Left ventricle myocardium inferior (tissue), 1 donor: ENCODE measurements around the gene PRCC. TPM values are rescaled to one million over a fixed set of nuclear protein-coding genes. Genes with fewer than 3 reads are reported as not detected.
"Not testable (repeated sequence)": the region's sequence is repeated elsewhere in the genome, so short reads cannot be mapped to it uniquely, and the experiment has no call there.

Source experiments
- DNase-seq: peaks from one replicate; pipeline ENCODE4 v3.0.0-alpha.2; 2020
- H3K27ac ChIP-seq: fragments of 200-600 bp; replicated peaks from 2 replicates; pipeline ENCODE4 v1.8.0; 2021
- H3K27me3 ChIP-seq: fragments of 200-600 bp; 2 replicates; pipeline ENCODE4 v1.8.0; 2021; ENCODE audit warnings: low read depth
- H3K36me3 ChIP-seq: fragments of 200-600 bp; 2 replicates; pipeline ENCODE4 v1.8.0; 2021
- H3K4me1 ChIP-seq: fragments of 200-600 bp; 2 replicates; pipeline ENCODE4 v1.8.0; 2021
- H3K4me3 ChIP-seq: fragments of 200-600 bp; 2 replicates; pipeline ENCODE4 v1.8.0; 2021; ENCODE audit warnings: mild to moderate bottlenecking, moderate library complexity
- H3K9me3 ChIP-seq: fragments of 200-600 bp; replicated peaks from 2 replicates; pipeline ENCODE4 v1.8.0; 2021
- intact Hi-C: fragments of 100-400 bp; cut with micrococcal nuclease; formaldehyde crosslinking; loops from one replicate; pipeline ENCODE4 v1.11.0; 2022
- total RNA-seq: library from RNA; stranded (reverse); fragmentation: NEBNext Ultra II Directional; extraction: Animal tissue kit (Norgen Biotek cat#: 25700); gene quantifications from one replicate; pipeline ENCODE4 v1.2.1, GENCODE V29; 2021
- TF ChIP-seq, protein P1 (sequence below): fragments of 200-600 bp; IDR thresholded peaks from 2 replicates; pipeline ENCODE4 v1.8.0; 2021; ENCODE audit warnings: antibody characterized with exemption, mild to moderate bottlenecking, borderline replicate concordance
- donor health status: DM: no; HTN: yes; CAD: no; lungs with severe emphysema.

PRCC gene
- total RNA-seq, 1 donor from 2014 or later, result 36.3 TPM

DNA sequence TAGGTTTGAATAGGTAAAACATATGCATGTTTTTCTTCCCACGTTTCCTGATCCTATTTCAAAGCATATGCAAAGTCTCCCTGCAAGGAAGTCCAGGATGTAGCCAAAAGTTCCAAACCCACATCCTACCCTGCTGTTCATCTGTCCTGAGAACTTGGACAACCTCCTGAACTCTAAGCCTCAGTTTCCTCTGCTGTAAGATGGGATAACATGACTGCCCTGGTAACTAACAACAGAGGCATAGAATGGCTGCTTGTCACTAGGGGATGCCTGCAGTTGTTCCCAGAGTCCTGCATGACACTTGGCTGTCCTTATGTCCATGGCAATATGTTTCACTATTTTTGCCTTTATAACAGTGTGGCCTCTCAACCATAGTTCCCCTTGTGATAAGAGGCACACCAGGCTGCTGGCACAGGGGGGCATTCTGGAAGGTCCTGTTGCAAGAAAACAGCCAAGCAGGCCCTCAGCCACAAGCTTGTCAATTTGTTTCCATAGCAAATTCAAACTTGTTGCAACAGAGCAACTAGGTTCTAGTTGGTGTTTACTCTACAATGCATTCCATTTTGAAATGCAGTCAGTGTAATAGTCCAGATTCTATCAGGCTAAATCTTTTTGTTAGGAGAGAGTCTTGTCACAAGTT, 14.4 kb upstream of the PRCC start:
- Histone ChIP-seq H3K4me1 (peaks cover 61% of the 10 kb centered on the region), H3K27me3 (no peaks in the 10 kb centered on the region), H3K4me3 (peak overlapping the region; percentile 99), H3K27ac (peak overlapping the region; percentile 98), H3K36me3 (no peaks in the 10 kb centered on the region), H3K9me3 (no peaks in the 10 kb centered on the region)
- intact Hi-C loops, result no loop called here
- TF ChIP-seq, protein P1, sequence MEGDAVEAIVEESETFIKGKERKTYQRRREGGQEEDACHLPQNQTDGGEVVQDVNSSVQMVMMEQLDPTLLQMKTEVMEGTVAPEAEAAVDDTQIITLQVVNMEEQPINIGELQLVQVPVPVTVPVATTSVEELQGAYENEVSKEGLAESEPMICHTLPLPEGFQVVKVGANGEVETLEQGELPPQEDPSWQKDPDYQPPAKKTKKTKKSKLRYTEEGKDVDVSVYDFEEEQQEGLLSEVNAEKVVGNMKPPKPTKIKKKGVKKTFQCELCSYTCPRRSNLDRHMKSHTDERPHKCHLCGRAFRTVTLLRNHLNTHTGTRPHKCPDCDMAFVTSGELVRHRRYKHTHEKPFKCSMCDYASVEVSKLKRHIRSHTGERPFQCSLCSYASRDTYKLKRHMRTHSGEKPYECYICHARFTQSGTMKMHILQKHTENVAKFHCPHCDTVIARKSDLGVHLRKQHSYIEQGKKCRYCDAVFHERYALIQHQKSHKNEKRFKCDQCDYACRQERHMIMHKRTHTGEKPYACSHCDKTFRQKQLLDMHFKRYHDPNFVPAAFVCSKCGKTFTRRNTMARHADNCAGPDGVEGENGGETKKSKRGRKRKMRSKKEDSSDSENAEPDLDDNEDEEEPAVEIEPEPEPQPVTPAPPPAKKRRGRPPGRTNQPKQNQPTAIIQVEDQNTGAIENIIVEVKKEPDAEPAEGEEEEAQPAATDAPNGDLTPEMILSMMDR, result no peak
- no peak for DNase-seq

- DNase-seq, result no peak
- Histone ChIP-seq H3K27me3 (no peaks in the 10 kb centered on the region), H3K36me3 (no peaks in the 10 kb centered on the region), H3K27ac (no peak overlapping the region), H3K4me1 (peaks cover 48% of the 10 kb centered on the region), H3K9me3 (no peaks in the 10 kb centered on the region), H3K4me3 (no peak overlapping the region)
- intact Hi-C loops, result no loop called here
- TF ChIP-seq, protein P1, result no peak
These were observed 13.1 kb upstream of the PRCC start for GRCh38 chr1:156754219-156754618.

DNA sequence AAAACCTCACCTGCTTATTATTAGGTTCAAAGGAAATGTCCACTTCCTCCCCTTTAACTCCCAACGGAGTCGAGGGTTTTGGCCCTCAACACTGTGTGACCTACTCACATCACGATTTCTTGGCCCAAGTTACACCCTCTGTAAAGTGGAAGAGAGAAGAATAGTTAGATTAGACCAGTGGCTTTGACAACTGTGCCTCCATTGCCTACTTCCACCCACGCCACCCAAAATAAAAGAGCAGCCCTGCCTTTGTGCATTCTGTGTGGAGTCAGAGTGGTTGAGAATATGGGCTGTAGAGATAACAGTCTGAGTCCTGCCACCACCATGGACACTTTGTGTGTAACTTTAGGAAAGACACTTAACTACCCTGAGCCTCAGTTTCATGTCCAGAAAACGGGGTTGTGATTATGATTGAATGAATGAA, 11.8 kb upstream of the PRCC start:
- TF ChIP-seq, protein P1, result no peak
- intact Hi-C loops, result no loop called here
- peak overlapping the region; percentile 40 for H3K27ac ChIP-seq
- H3K4me3 ChIP-seq, result no peak overlapping the region
- DNase-seq, result no peak
- H3K4me1 ChIP-seq, result peaks cover 35% of the 10 kb centered on the region
- H3K27me3 ChIP-seq, result no peaks in the 10 kb centered on the region
- no peaks in the 10 kb centered on the region for H3K36me3 ChIP-seq
- no peaks in the 10 kb centered on the region for H3K9me3 ChIP-seq

GRCh38 chr1:156756355-156756754, 11.0 kb upstream of the PRCC start:
- H3K27ac ChIP-seq, result no peak overlapping the region
- no peak overlapping the region for H3K4me3 ChIP-seq
- intact Hi-C loops, result no loop called here
- no peak for DNase-seq
- no peaks in the 10 kb centered on the region for H3K36me3 ChIP-seq
- no peaks in the 10 kb centered on the region for H3K27me3 ChIP-seq
- peaks cover 30% of the 10 kb centered on the region for H3K4me1 ChIP-seq
- no peaks in the 10 kb centered on the region for H3K9me3 ChIP-seq
- TF ChIP-seq, protein P1, result no peak

- DNase-seq, H3K36me3 ChIP-seq, H3K4me3 ChIP-seq, H3K27me3 ChIP-seq, intact Hi-C loops, H3K9me3 ChIP-seq, H3K27ac ChIP-seq: not testable (repeated sequence)
- H3K4me1 ChIP-seq, result peaks cover 20% of the 10 kb centered on the region
These were observed 9.6 kb upstream of the PRCC start for GRCh38 chr1:156757572-156758253.
